ENCODE data around the gene NEURL4.

NEURL4 gene

GRCh38 chr17:7308625-7309433, 20.3 kb downstream of the NEURL4 start:
- TF ChIP-seq TAF1 (IDR thresholded peaks at IDR 0.05; ENCODE audit: borderline replicate concordance, low read depth, low read length) = no peak
- peak; percentile 72 for TF ChIP-seq POLR2A (IDR thresholded peaks at IDR 0.05; ENCODE audit: low read depth, low read length)
- peak; percentile 80 for TF ChIP-seq POLR2AphosphoS5 (IDR thresholded peaks at IDR 0.05; ENCODE audit: low read depth, low read length)
- DNase-seq (ENCODE audit: insufficient read length) = peak; percentile 67
- peak; percentile 93 for FAIRE-seq

DNA sequence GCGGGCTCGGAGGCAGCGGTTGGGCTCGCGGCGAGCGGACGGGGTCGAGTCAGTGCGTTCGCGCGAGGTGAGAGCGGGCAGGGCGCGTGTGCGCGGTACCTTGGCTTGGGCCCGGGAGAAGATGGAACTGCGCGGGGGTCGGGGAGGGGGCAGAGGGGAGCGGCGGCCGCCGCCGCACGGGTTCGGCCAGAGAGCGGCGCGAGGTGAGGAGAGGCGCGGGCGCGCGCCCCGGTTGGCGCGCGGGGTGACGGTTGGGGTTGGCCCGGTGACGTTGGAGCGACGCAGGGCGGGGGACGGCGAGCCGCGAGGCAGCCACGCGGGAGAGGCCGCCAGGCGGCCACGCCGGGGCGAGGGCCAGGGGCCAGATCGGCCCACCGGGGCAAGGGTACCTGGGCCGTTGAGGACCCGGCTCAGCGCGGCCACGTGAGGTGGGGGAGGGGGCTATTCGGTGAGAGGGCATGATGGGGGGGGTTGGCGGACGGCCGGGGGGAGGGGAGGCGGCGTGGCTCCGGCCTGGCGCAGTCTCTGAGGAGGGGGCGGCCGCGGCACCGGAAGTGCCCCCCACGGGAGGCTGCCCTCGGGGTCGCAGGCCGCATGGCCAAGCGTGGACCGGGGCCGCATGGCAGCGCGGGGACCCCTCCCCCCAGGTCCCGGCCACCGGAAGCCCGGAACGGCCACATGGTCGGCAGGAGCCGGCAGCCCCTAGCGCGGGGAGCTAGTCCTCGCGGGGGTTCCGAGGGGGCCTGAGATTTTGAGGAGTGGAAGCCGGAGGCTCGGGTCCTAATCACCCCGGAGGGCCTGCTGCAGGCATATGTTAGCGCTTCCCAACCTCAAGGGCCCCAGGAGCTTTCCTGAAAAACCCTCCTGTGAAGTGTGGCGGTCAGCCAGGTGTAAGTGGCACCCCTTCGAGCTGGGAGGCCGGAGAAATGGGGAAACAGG, 21.2 kb downstream of the NEURL4 start:
- DNase-seq (ENCODE audit: insufficient read length) (no peak), FAIRE-seq (peak; percentile 48)

GRCh38 chr17:7306911-7307685, 22.0 kb downstream of the NEURL4 start, which contains the start of gene EIF5A:
Gene EIF5A, plus strand, starts transcription at chr17:7307628. Its CDS starts 2,008 bp downstream, at chr17:7309636.
- DNase-seq (ENCODE audit: insufficient read length) = peak; percentile 95
- FAIRE-seq = peak; percentile 99
- TF ChIP-seq POLR2A (IDR thresholded peaks at IDR 0.05; ENCODE audit: low read depth, low read length) = peak; percentile 85
- no peak; the same call in 1 of the 2 replicates for TF ChIP-seq TAF1 (IDR thresholded peaks at IDR 0.05; ENCODE audit: borderline replicate concordance, low read depth, low read length)
- peak; percentile 73 for TF ChIP-seq POLR2AphosphoS5 (IDR thresholded peaks at IDR 0.05; ENCODE audit: low read depth, low read length)

More for the DNA sequence above, 21.2 kb downstream of the NEURL4 start:
- TF ChIP-seq POLR2AphosphoS5 (IDR thresholded peaks at IDR 0.05; ENCODE audit: low read depth, low read length) (0 out of 2 replicates have a peak, but pooled peaks have one; percentile 6), POLR2A (IDR thresholded peaks at IDR 0.05; ENCODE audit: low read depth, low read length) (peak; percentile 35; the same call in 1 of the 2 replicates), TAF1 (IDR thresholded peaks at IDR 0.05; ENCODE audit: borderline replicate concordance, low read depth, low read length) (no peak; the same call in 1 of the 2 replicates)

DNA sequence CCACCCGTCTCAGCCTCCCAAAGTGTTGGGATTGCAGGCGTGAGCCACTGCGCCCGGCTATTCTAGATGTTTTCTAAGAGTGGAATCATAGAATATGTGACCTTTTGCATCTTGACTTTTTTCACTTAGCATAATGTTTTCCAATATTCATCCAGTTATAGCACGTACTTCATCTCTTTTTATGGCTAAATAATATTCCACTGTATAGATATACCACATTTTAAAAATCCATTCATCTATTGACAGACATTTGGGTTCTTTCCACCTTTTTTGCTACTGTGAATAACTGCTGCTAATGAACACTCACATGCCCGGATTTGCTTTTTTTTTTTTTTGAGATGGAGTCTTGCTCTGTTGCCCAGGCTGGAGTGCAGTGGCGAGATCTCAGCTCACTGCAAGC, 25.0 kb downstream of the NEURL4 start:
- no peak for TF ChIP-seq TAF1 (IDR thresholded peaks at IDR 0.05; ENCODE audit: borderline replicate concordance, low read depth, low read length)
- TF ChIP-seq POLR2AphosphoS5 (IDR thresholded peaks at IDR 0.05; ENCODE audit: low read depth, low read length) = no peak
- no peak for TF ChIP-seq POLR2A (IDR thresholded peaks at IDR 0.05; ENCODE audit: low read depth, low read length)
- FAIRE-seq (no peak), DNase-seq (ENCODE audit: insufficient read length) (no peak)

DNA sequence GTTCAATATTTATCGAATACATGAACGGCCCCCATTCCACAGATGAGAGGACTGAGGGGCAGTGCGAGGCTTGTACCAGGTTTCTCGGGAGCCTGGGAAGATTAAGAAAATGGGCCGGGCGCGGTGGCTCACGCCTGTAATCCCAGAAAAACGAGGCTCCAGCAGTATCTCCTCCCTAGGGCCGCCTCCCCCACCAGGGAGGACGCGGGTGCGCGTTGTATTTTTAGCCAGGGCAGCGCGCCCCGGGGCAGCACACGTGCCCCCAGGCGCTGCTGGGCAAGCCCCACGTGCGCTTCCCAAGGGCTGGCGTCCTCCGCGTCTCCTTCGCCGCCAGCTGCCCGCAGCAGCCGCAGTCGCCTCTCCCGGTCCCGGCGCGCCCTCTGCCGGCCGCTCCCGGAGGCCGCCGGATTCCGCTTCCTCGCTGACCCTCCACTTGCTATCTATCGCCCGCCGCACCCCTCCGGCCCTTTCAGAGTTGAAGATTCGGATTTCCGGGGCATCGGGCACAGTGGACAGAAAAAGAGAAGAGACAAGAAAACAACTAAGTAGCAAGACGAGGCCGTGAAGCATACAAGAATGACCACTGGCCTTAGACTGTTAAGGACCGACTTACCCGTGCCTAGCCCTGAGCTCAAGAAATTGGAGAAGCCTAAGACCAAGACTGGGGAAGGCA, 32.8 kb downstream of the NEURL4 start:
- DNase-seq (ENCODE audit: insufficient read length) (peak; percentile 81), FAIRE-seq (peak; percentile 85)
- TF ChIP-seq POLR2A (IDR thresholded peaks at IDR 0.05; ENCODE audit: low read depth, low read length) (no peak), POLR2AphosphoS5 (IDR thresholded peaks at IDR 0.05; ENCODE audit: low read depth, low read length) (no peak), TAF1 (IDR thresholded peaks at IDR 0.05; ENCODE audit: borderline replicate concordance, low read depth, low read length) (no peak)

DNA sequence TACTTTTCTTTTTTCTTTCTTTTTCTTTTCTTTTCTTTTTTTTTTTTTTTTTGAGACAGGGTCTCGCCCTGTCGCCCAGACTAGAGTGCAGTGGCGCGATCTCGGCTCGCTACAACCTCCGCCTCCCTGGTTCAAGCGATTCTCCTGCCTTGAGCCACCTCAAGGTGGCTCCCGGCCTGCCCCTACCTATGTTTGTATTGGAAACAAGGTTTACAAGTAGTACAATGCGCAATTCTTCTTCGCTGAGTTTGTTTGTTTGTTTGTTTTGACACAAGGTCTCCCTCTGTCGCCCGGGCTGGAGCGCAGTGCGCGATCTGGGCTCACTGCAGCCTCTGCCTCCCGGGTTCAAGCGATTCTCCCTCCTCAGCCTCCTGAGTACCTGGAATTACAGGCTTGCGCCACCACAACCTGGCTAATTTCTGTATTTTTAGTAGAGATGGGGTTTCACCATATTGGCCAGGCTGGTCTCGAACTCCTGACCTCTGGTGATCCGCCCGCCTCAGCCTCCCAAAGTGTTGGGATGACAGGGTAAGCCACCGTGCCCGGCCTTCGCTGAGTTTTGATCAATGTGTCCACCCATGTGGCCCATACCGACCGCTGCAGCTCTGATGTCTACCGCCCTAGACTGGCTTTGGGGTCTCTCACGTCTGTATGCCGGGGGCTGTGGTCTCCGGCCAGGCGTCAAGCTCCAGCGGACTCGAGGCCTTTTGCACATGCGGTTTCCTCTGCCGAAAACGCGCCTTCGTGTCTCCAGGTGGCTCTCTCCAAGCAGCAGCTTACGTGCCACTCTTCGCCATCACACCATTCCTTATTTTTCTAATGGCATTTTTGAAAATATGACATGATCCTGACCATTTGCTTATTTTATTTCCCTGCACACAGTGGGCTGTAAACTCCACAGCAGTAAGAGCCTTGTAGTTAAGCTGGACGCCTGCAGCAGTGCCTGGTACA, 33.6 kb downstream of the NEURL4 start:
- no peak for DNase-seq (ENCODE audit: insufficient read length)
- FAIRE-seq = no peak
- TF ChIP-seq POLR2AphosphoS5 (IDR thresholded peaks at IDR 0.05; ENCODE audit: low read depth, low read length) (no peak), POLR2A (IDR thresholded peaks at IDR 0.05; ENCODE audit: low read depth, low read length) (no peak), TAF1 (IDR thresholded peaks at IDR 0.05; ENCODE audit: borderline replicate concordance, low read depth, low read length) (no peak)

GRCh38 chr17:7294614-7295153, 34.5 kb downstream of the NEURL4 start, which contains the start of gene YBX2:
Gene YBX2, minus strand, starts transcription at chr17:7294639. Its CDS starts 139 bp downstream, at chr17:7294500.
- DNase-seq (ENCODE audit: insufficient read length) (peak; percentile 86), FAIRE-seq (peak; percentile 62)
- TF ChIP-seq POLR2A (IDR thresholded peaks at IDR 0.05; ENCODE audit: low read depth, low read length) = no peak
- no peak for TF ChIP-seq TAF1 (IDR thresholded peaks at IDR 0.05; ENCODE audit: borderline replicate concordance, low read depth, low read length)
- no peak for TF ChIP-seq POLR2AphosphoS5 (IDR thresholded peaks at IDR 0.05; ENCODE audit: low read depth, low read length)

- DNase-seq (ENCODE audit: insufficient read length) = no peak
- no peak for FAIRE-seq
Observed at GRCh38 chr17:7293816-7294613, 35.1 kb downstream of the NEURL4 start.

More at GRCh38 chr17:7293816-7294613, 35.1 kb downstream of the NEURL4 start:
- TF ChIP-seq TAF1 (IDR thresholded peaks at IDR 0.05; ENCODE audit: borderline replicate concordance, low read depth, low read length) = no peak
- TF ChIP-seq POLR2AphosphoS5 (IDR thresholded peaks at IDR 0.05; ENCODE audit: low read depth, low read length) = no peak
- TF ChIP-seq POLR2A (IDR thresholded peaks at IDR 0.05; ENCODE audit: low read depth, low read length) = no peak
